Liver (tissue), 9 donors: ENCODE results near the gene ING1. TPM values are rescaled to one million over a fixed set of nuclear protein-coding genes. Genes with fewer than 3 reads are reported as not detected.
A peak's percentile ranks its signal among the peaks of the same experiment; 100 is the strongest.

Experiments
- DNase-seq: peaks from one replicate; pipeline ENCODE4 v3.0.0-alpha.2; 2017; ENCODE audit warnings: low spot score
- H3K27ac ChIP-seq, 2 donors: one replicate each; pipeline ENCODE4 v1.7.0; 2013; ENCODE audit warnings: inconsistent platforms in 2 of 2, low read length in 2 of 2, control low read depth in 1 of 2, low read depth in 1 of 2, mild to moderate bottlenecking in 1 of 2
- H3K27me3 ChIP-seq, 4 donors: one replicate each; pipeline versions ENCODE4 v1.6.1 to v1.7.0; 2013; ENCODE audit warnings: low read length in 3 of 4, inconsistent platforms in 1 of 4, mild to moderate bottlenecking in 1 of 4, moderate library complexity in 1 of 4; ENCODE audit not compliant: control insufficient read depth in 4 of 4, insufficient read depth in 4 of 4
- H3K36me3 ChIP-seq, 4 donors: one replicate each; pipeline versions ENCODE4 v1.6.1 to v1.7.0; 2013; ENCODE audit warnings: low read length in 3 of 4, mild to moderate bottlenecking in 3 of 4, low read depth in 1 of 4, moderate library complexity in 1 of 4; ENCODE audit not compliant: control insufficient read depth in 4 of 4, insufficient read depth in 3 of 4
- H3K4me1 ChIP-seq, 4 donors: one replicate each; pipeline versions ENCODE4 v1.6.1 to v1.7.0; 2013; ENCODE audit warnings: low read length in 3 of 4, mild to moderate bottlenecking in 3 of 4, moderate library complexity in 1 of 4; ENCODE audit not compliant: control insufficient read depth in 4 of 4, insufficient read depth in 4 of 4
- H3K4me3 ChIP-seq, 3 donors: one replicate each; pipeline versions ENCODE4 v1.6.1 to v1.7.0; 2013; ENCODE audit warnings: low read length in 3 of 3, control low read depth in 1 of 3, low read depth in 1 of 3, mild to moderate bottlenecking in 1 of 3
- H3K9ac ChIP-seq, 2 donors: one replicate each; pipeline ENCODE4 v1.7.0; 2013; ENCODE audit warnings: low read length in 2 of 2, mild to moderate bottlenecking in 2 of 2, moderate library complexity in 2 of 2, control low read depth in 1 of 2, low read depth in 1 of 2
- H3K9me3 ChIP-seq, 4 donors: one replicate each; pipeline versions ENCODE4 v1.6.1 to v1.7.0; 2013; ENCODE audit warnings: low read length in 3 of 4; ENCODE audit not compliant: control insufficient read depth in 4 of 4
- ATF3 ChIP-seq: IDR thresholded peaks from 2 replicates; pipeline ENCODE4 v1.6.1; 2016; ENCODE audit warnings: antibody characterized with exemption
- EGR1 ChIP-seq, 2 donors: IDR thresholded peaks; 2 replicates each; pipeline ENCODE4 v1.6.1; 2016 to 2018; ENCODE audit warnings: antibody characterized with exemption in 2 of 2, low read depth in 2 of 2
- FOXA1 ChIP-seq: IDR thresholded peaks from 2 replicates; pipeline ENCODE4 v1.6.1; 2016; ENCODE audit warnings: antibody characterized with exemption
- FOXA2 ChIP-seq: IDR thresholded peaks from 2 replicates; pipeline ENCODE4 v1.6.1; 2016; ENCODE audit warnings: antibody characterized with exemption
- GABPA ChIP-seq, 2 donors: IDR thresholded peaks in 1 of 2; conservative IDR thresholded peaks in 1 of 2; 2 replicates each; pipeline ENCODE4 v1.6.1; 2016; ENCODE audit warnings: antibody characterized with exemption in 2 of 2, mild to moderate bottlenecking in 1 of 2, moderate library complexity in 1 of 2
- JUND ChIP-seq, 2 donors: IDR thresholded peaks; 2 replicates each; pipeline ENCODE4 v1.6.1; 2016; ENCODE audit warnings: antibody characterized with exemption in 2 of 2
- MAX ChIP-seq: IDR thresholded peaks from 2 replicates; pipeline ENCODE4 v1.6.1; 2016; ENCODE audit warnings: antibody characterized with exemption
- NR2F2 ChIP-seq: IDR thresholded peaks from 2 replicates; pipeline ENCODE4 v1.6.1; 2016; ENCODE audit warnings: antibody characterized with exemption
- RAD21 ChIP-seq, 2 donors: IDR thresholded peaks; 2 replicates each; pipeline ENCODE4 v1.6.1; 2016; ENCODE audit warnings: antibody characterized with exemption in 2 of 2, mild to moderate bottlenecking in 2 of 2
- REST ChIP-seq: IDR thresholded peaks from 2 replicates; pipeline ENCODE4 v1.6.1; 2016; ENCODE audit warnings: antibody characterized with exemption, mild to moderate bottlenecking
- RXRA ChIP-seq, 2 donors: IDR thresholded peaks; 2 replicates each; pipeline ENCODE4 v1.6.1; 2017 to 2018; ENCODE audit warnings: antibody characterized with exemption in 2 of 2, mild to moderate bottlenecking in 1 of 2
- SP1 ChIP-seq: IDR thresholded peaks from 2 replicates; pipeline ENCODE4 v1.6.1; 2018; ENCODE audit warnings: antibody characterized with exemption, mild to moderate bottlenecking
- YY1 ChIP-seq: IDR thresholded peaks from 2 replicates; pipeline ENCODE4 v1.6.1; 2016; ENCODE audit warnings: antibody characterized with exemption, mild to moderate bottlenecking
- ZBTB33 ChIP-seq: IDR thresholded peaks from 2 replicates; pipeline ENCODE4 v1.6.1; 2016; ENCODE audit warnings: antibody characterized with exemption
- WGBS: extraction: QIAGEN DNeasy Blood & Tissue Kit; methylation state at CpG from one replicate; pipeline ENCODE4 v1.1.7; 2013; 5-methylcytosine and 5-hydroxymethylcytosine counted together
- polyA plus RNA-seq, 2 donors: library from polyadenylated mRNA; stranded (reverse) in 1 of 2; unstranded in 1 of 2; fragments of 200-250 nt in 1 of 2; fragments of >200 nt in 1 of 2; fragmentation: Nextera tagmentation in 1 of 2; extraction: Ambion mirVana in 1 of 2; gene quantifications; one replicate each; pipeline versions ENCODE4 v1.2.1 to v1.2.3, GENCODE V29; 2013 to 2015
- total RNA-seq, 2 donors: library from RNA; depleted of rRNA; stranded (reverse); fragments of >200 nt; gene quantifications; one replicate each; pipeline ENCODE4 v1.2.3, GENCODE V29; 2014
- donor health status: healthy.
- donor health status: healthy.
- donor health status: healthy.
- donor health status: healthy.
- donor health status: healthy.

Gene ING1
- total and polyA plus RNA-seq, 4 donors: 7.5 to 14.1 (median 9.1) TPM

GRCh38 chr13:110683921-110684320 is 29.6 kb upstream of the ING1 start:
- Histone ChIP-seq H3K27me3 (no peaks in the 10 kb centered on the region), H3K9ac (no peak overlapping the region)

More at GRCh38 chr13:110683921-110684320, 29.6 kb upstream of the ING1 start:
- WGBS: 69% methylated on average over 5 of the region's 5 CpGs
- Histone ChIP-seq H3K27ac (peak overlapping the region; percentile 5 to 46), H3K36me3 (peaks cover 7 to 12% (median 10%) of the 10 kb centered on the region in 4 donors), H3K4me1 (peaks cover 4 to 21% (median 11%) of the 10 kb centered on the region in 4 donors), H3K4me3 (no peak overlapping the region), H3K9me3 (no peaks in the 10 kb centered on the region)
- TF ChIP-seq ATF3 (no peak), REST (no peak), FOXA2 (no peak), SP1 (no peak), JUND (IDR thresholded peaks at IDR 0.05) (no peak), RXRA (IDR thresholded peaks at IDR 0.05) (no peak), ZBTB33 (no peak), GABPA (IDR thresholded peaks at IDR 0.05 in 1 of 2, conservative IDR thresholded peaks at IDR 0.05 in 1 of 2) (no peak), EGR1 (IDR thresholded peaks at IDR 0.05; ENCODE audit: low read depth in 2 of 2) (no peak), FOXA1 (no peak), NR2F2 (no peak), RAD21 (IDR thresholded peaks at IDR 0.05) (no peak), YY1 (no peak), MAX (no peak)
- no peak for DNase-seq
